Mucosa of stomach (tissue), 1 donor: ENCODE measurements around the gene HPCAL4.

Source experiments
- H3K27me3 ChIP-seq: one replicate; pipeline ENCODE4 v1.7.0; 2013; ENCODE audit warnings: mild to moderate bottlenecking, low read length; ENCODE audit not compliant: control insufficient read depth, insufficient read depth
- H3K36me3 ChIP-seq: one replicate; pipeline ENCODE4 v1.7.0; 2013; ENCODE audit warnings: low read length; ENCODE audit not compliant: control insufficient read depth, insufficient read depth
- H3K4me1 ChIP-seq: one replicate; pipeline ENCODE4 v1.7.0; 2013; ENCODE audit warnings: mild to moderate bottlenecking, low read length; ENCODE audit not compliant: control insufficient read depth, insufficient read depth
- H3K4me3 ChIP-seq: one replicate; pipeline ENCODE4 v1.7.0; 2013; ENCODE audit warnings: low read length
- H3K9ac ChIP-seq: one replicate; pipeline ENCODE4 v1.7.0; 2013; ENCODE audit warnings: mild to moderate bottlenecking, low read length, moderate library complexity
- H3K9me3 ChIP-seq: one replicate; pipeline ENCODE4 v1.7.0; 2013; ENCODE audit warnings: mild to moderate bottlenecking, low read length, moderate library complexity; ENCODE audit not compliant: control insufficient read depth
- donor health status: Pancreatic carcinoma.

Gene HPCAL4

DNA sequence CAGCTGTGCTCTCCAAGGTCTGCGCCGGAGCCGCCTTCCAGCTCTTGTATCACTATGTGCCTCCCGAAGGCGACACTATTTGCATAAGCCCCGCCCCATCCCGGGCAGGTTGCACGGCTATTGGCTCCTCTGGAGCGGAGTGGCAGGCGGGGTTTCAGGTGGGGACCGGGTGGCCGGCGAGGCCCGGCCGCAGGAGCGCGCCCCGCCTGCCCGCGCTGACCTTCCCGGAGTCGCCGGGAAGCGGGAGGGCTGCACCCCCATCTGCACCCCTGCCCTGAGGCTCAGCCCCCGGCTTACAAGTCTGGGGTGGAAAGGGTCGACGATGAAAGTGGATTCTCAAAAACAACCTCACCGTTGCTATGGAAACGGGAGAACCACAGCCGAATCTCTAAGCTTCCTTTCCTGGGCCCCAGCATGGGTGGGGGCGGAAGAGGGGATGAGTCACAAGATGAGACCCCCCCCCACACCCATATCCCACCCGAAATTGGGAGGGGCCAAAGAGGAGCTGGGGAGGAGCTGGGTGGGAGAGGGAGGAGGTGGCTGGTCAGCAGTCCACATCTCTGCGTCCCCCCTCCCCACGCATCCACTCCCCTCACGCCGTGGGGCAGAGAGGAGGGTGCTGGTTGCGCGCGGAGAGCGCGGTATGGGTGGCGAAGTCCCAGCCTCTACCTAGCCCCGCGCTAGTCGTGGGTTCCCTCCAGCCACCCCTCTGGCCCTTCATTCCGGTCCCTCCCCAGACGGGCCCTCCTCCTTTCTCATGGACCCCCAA is at the start of gene HPCAL4:
Gene HPCAL4 (minus strand): TSS at position 51 of the 769 bp plus-strand sequence. CDS start 6,830 bp downstream, outside the sequence.
- H3K9me3 ChIP-seq: no peaks in the 10 kb centered on the region
- H3K27me3 ChIP-seq: peaks cover 70% of the 10 kb centered on the region
- peak within 1 kb of the TSS; percentile 14 for H3K4me3 ChIP-seq
- no peak within 1 kb of the TSS for H3K9ac ChIP-seq
- peaks cover 16% of the 10 kb centered on the region for H3K4me1 ChIP-seq
- no peaks in the 10 kb centered on the region for H3K36me3 ChIP-seq

DNA sequence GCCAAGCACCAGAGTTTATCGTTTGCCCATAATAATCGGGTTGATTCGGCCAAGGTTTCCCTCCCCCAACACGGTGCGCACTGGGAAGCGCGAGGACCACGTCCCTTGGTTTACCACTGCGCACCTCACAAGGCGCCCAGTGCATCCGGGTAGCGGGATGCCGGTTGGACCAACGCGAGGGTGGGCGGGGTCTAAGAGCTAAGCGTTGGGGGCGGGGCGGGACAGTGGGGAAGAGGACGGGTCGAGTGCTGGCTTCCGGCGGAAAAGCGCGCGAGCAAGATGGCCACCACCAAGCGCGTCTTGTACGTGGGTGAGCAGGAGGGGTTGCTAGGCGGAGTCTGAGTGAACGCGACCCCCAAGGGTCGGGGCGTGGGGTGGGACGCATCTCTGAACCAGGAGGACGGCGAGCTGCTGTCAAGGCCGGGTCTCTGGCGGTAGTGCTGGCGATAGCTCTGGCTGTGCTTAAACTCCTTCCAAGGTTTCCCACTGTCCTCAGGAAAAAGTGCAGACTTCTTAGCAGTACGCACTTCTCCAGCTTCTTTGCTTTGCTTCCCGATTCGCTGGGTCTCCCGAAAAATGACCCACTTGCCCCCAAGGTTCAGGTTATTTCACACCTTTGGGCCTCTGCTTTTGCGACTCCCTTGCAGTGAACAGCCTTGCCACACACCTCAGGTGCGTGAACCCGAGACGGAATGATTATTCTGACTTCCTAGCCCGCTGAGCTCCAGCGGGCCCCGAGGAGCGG is 47.6 kb upstream of the HPCAL4 start, which contains the start of gene PPIE:
Gene PPIE (plus strand): TSS at position 261 of the 745 bp plus-strand sequence. CDS start 19 bp downstream, at position 280.
- H3K27me3 ChIP-seq: peaks cover 10% of the 10 kb centered on the region
- peaks cover 9% of the 10 kb centered on the region for H3K4me1 ChIP-seq
- H3K9me3 ChIP-seq: no peaks in the 10 kb centered on the region
- H3K4me3 ChIP-seq: peak within 1 kb of the TSS; percentile 78
- H3K9ac ChIP-seq: peak within 1 kb of the TSS; percentile 75
- H3K36me3 ChIP-seq: no peaks in the 10 kb centered on the region

DNA sequence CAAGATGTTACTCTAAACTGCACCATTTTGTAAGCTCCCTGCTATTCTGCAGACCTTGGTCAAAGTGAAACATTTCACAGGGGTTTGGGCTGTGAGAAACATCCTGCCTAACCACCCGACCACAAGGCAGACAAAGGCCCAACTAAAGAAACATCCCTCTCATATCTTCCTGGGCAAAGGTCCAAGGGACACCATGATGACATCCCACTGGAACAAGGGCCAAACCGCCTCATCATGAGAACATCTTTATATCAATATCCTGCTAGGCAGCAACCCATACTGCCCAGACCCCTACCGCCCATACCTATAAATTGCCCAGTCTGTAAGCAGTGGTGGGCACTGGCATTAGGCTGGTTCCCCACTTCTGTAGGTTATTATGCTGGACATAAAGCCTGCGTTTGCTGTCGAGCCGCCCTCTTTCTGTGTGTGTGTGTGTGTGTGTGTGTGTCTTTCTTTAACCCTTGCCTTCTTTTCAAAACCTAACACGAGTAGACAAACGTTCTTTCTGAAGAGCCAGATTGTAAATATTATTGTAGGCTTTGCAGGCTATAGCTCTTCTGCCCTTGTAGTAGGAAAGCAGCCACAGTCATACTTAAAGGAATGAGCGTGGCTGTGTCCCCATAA is 46.4 kb upstream of the HPCAL4 start:
- H3K9me3 ChIP-seq: no peaks in the 10 kb centered on the region
- H3K4me1 ChIP-seq: peaks cover 9% of the 10 kb centered on the region
- H3K4me3 ChIP-seq: no peak overlapping the region
- H3K9ac ChIP-seq: no peak overlapping the region
- H3K27me3 ChIP-seq: peaks cover 18% of the 10 kb centered on the region
- H3K36me3 ChIP-seq: no peaks in the 10 kb centered on the region

DNA sequence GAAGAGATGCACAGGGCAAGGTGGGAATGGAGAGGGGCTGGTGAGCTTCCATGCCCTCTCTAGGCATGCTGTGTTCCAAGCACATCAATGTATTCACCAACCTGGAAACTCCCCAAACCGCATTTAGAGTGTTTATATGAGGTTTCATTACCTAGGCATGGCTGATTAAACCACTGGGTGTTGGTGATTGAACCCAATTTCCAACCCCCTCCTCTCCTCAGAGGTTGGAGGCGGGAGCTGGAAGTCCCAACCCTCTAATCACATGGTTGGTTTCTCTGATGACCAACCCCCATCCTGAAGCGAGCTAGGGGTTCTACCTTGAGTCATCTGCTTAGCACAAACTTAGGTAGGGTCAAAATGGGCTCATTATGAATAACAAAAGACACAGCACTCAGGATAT is 44.5 kb upstream of the HPCAL4 start:
- no peak overlapping the region for H3K4me3 ChIP-seq
- no peaks in the 10 kb centered on the region for H3K36me3 ChIP-seq
- no peak overlapping the region for H3K9ac ChIP-seq
- H3K27me3 ChIP-seq: peaks cover 23% of the 10 kb centered on the region
- H3K4me1 ChIP-seq: peaks cover 9% of the 10 kb centered on the region
- H3K9me3 ChIP-seq: no peaks in the 10 kb centered on the region

DNA sequence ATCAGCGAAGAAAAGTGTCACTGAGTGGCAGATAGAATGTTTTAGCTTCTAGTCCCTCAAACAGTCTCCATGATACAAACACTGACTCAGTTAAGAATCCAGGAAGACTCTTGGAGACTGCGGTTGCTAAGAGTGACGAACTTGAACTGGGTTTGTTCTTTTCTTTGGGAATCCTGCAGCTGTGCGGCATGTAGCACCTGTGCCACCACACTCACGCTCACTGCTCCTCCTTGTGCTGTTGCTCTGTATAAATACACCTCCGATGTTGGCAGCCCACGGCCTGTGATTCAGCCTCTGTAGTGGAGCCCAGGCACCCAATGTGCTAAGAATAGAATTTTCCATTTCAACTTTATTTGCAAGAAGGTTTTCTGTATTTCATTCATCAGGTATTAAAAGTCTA is 41.9 kb upstream of the HPCAL4 start:
- Histone ChIP-seq H3K9me3 (no peaks in the 10 kb centered on the region), H3K27me3 (peaks cover 35% of the 10 kb centered on the region), H3K9ac (no peak overlapping the region), H3K4me3 (no peak overlapping the region), H3K36me3 (no peaks in the 10 kb centered on the region), H3K4me1 (no peaks in the 10 kb centered on the region)

DNA sequence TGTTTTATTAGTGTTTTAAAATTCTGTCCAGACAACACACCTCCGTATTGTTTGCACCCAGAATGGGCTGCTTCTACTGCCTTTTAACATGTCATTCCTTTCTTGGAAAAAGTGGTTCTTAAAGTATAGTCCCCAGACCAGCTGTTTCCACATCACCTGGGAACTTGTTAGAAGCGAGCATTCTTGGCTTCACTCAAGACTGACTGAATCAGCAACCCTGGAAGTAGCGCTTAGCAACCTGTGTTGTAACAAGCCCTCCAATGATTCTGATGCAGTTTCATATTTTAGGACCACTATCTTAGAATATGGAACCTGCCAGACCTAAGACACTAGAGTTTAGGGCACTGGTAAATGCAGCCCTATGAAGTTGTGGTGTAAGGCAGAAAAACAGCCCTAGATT is 41.5 kb upstream of the HPCAL4 start:
- no peaks in the 10 kb centered on the region for H3K4me1 ChIP-seq
- H3K4me3 ChIP-seq: no peak overlapping the region
- no peaks in the 10 kb centered on the region for H3K9me3 ChIP-seq
- H3K36me3 ChIP-seq: no peaks in the 10 kb centered on the region
- H3K27me3 ChIP-seq: peaks cover 39% of the 10 kb centered on the region
- no peak overlapping the region for H3K9ac ChIP-seq

DNA sequence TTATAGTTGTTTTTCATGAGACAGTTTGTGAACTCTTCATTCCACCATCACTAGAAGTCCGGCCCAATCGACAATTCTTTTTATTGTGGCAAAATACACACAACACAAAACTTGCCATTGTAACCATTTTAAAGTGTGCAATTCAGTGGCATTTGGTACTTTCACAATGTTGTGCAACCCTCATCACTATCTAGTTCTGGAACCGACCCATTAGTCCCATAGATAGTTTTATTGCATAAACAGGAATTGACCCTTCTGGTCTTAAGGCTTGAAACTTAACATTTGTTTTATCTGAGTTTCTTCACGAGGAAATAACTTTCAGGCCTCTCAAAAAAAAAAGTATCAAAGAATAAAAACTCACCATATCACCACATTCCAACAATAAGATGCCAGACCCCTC is 38.6 kb upstream of the HPCAL4 start:
- no peaks in the 10 kb centered on the region for H3K4me1 ChIP-seq
- H3K9me3 ChIP-seq: no peaks in the 10 kb centered on the region
- no peak overlapping the region for H3K4me3 ChIP-seq
- no peaks in the 10 kb centered on the region for H3K36me3 ChIP-seq
- no peak overlapping the region for H3K9ac ChIP-seq
- H3K27me3 ChIP-seq: peaks cover 35% of the 10 kb centered on the region

DNA sequence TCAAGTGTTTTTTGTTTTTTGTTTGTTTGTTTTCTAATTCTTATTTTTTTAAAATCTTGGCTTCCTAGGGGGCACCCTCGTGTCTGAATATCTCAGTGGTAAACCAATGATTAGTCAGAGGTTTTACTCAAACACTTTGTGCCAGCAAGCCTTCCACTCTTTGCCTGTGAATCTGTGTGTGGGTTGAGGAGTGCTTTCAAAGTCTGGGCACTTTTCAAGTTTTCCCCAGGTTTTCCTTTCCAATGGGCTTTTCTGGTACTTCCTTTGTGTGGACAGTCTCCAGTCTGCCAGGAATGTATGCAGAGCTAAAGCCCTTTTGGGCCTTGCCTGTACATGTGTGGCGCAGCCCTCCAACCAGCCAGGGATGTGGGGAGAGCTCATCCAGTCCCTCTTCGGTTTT is 37.8 kb upstream of the HPCAL4 start:
- Histone ChIP-seq H3K36me3 (no peaks in the 10 kb centered on the region), H3K27me3 (peaks cover 35% of the 10 kb centered on the region), H3K4me3 (no peak overlapping the region), H3K9me3 (no peaks in the 10 kb centered on the region), H3K9ac (no peak overlapping the region), H3K4me1 (no peaks in the 10 kb centered on the region)

DNA sequence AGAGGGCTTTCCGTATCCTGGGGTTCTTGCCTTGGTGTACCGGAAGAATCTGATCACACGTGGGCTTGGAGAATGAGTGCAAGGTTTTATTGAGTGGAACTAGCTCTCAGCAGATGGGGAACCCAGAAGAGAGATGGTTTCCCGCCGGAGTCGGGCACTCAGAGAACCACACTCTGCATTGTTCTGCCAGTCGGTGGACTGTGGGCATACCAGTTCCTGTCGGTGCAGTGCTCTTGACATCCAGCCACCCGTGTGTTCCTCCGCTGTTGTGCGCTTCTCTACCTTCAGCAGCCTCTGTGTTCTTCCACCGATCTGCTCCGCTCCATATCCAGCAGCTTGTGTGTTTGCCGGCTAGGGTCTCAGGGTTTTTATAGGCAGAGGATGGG is 36.7 kb upstream of the HPCAL4 start:
- H3K9me3 ChIP-seq: no peaks in the 10 kb centered on the region
- no peak overlapping the region for H3K4me3 ChIP-seq
- no peaks in the 10 kb centered on the region for H3K4me1 ChIP-seq
- H3K9ac ChIP-seq: no peak overlapping the region
- H3K27me3 ChIP-seq: peaks cover 29% of the 10 kb centered on the region
- no peaks in the 10 kb centered on the region for H3K36me3 ChIP-seq

DNA sequence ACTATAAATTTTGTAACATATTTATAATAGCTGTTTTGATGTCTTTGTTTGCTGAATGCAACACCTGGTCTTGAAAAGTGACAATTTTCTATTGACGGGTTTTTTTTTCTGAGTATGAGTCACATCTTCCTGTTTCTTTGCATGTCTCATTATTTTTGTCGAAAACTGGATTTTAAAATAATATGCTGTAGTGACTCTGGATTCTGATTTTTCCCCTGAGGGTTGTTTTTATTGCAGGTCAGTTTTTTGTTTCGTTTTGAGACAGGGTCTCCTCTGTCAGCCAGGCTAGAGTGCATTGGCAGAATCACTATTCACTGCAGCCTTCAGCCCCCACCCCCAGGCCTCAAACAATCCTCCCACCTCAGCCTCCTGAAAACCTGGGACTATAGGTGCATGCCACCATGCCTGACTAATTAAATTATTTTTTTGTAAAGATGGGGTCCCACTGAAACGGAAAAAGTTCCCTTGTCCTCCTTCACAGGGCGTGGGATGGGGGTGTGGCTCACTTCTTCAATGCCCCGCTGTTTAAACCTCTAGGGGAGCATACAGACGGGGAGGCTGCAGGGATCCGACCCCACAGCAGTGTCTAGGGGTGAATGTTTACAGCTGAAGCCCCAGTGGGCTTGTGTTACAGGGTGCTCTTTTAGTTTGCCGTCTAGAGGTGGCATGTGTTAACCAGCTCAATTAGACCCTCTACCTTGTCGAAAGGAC is 36.1 kb upstream of the HPCAL4 start:
- Histone ChIP-seq H3K27me3 (peaks cover 24% of the 10 kb centered on the region), H3K4me1 (no peaks in the 10 kb centered on the region), H3K9ac (no peak overlapping the region), H3K4me3 (no peak overlapping the region), H3K36me3 (no peaks in the 10 kb centered on the region), H3K9me3 (no peaks in the 10 kb centered on the region)

DNA sequence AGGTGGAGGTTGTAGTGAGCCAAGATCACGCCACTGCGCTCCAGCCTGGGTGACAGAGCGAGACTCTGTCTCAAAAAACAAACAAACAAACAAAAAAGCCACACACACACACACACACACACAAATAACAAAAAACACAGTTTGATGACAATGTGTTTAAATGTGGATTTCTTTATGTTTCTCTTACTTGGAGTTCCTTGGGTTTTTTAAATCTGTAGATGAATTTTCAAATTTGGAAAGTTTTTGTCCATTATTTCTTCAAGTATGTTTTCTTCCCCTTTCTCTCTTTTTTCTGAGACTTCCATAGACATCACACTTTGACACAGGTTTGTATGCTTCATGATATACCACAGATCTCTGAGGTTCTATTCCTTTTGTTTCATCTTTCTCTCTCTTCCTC is 35.4 kb upstream of the HPCAL4 start:
- H3K36me3 ChIP-seq: no peaks in the 10 kb centered on the region
- H3K4me1 ChIP-seq: no peaks in the 10 kb centered on the region
- no peaks in the 10 kb centered on the region for H3K9me3 ChIP-seq
- peaks cover 22% of the 10 kb centered on the region for H3K27me3 ChIP-seq
- no peak overlapping the region for H3K4me3 ChIP-seq
- H3K9ac ChIP-seq: no peak overlapping the region
